ENCODE results near the gene TANGO6.

- no peak for TF ChIP-seq POLR2A (IDR thresholded peaks at IDR 0.05)
- TF ChIP-seq CTCF (IDR thresholded peaks at IDR 0.05): no peak
Observed at GRCh38 chr16:68985268-68985667, 141.9 kb downstream of the TANGO6 start.

Data from adrenal gland (tissue), 5 donors.